HCT116 (cell line): ENCODE data around the gene NCOA1. TPM values are rescaled to one million over a fixed set of nuclear protein-coding genes. Genes with fewer than 3 reads are reported as not detected.

Experiments
- ATAC-seq: fragments of 200-7000 bp; cut with Tn5 transposase; 2 replicates; pipeline ENCODE4 v1.9.1; 2020; ENCODE audit warnings: mild to moderate bottlenecking, moderate library complexity
- BruUV-seq: library from RNA; stranded (reverse); fragments of 400-500 nt; replicated peaks from 2 replicates; lab custom pipeline; 2021; lab: Mats Ljungman, UMichigan
- CTCF ChIA-PET: fragments of 300-600 bp; sonication (Branson Sonifier 250); formaldehyde crosslinking; loops from one replicate; lab custom pipeline; 2021; ENCODE audit warnings: antibody characterized with exemption; lab: Charles Lee
- POLR2A ChIA-PET: fragments of 300-600, 350-600 bp; sonication (Branson Sonifier 250); formaldehyde crosslinking; loops from one replicate; lab custom pipeline; 2021; ENCODE audit warnings: antibody characterized with exemption; lab: Charles Lee
- RAD21 ChIA-PET, 2 experiments: fragments of 300-600 bp; sonication (Branson Sonifier 250); formaldehyde crosslinking; loops; one replicate each; lab custom pipeline; 2023; ENCODE audit warnings: low total read pairs in 2 of 2; ENCODE audit not compliant: uncharacterized antibody in 2 of 2, unreplicated experiment in 2 of 2, low non-redundant PET in 1 of 2; lab: Charles Lee
- DNase-seq: peaks from one replicate; pipeline ENCODE4 v3.0.0-alpha.2; 2010; ENCODE audit warnings: low read depth, low spot score
- H2AFZ ChIP-seq: fragments of 200-600 bp; shearing (Covaris generic), sonication (generic); 2 replicates; pipeline ENCODE4 v1.6.1; 2017; ENCODE audit warnings: low read depth, mixed run types, mixed read lengths, antibody characterized with exemption, low read length; ENCODE audit not compliant: poor library complexity, severe bottlenecking
- H3K27ac ChIP-seq: 2 replicates; pipeline ENCODE4 v1.5.1; 2012; ENCODE audit warnings: low read depth, low read length
- H3K27me3 ChIP-seq: fragments of 200-600 bp; sonication (generic); 2 replicates; pipeline ENCODE4 v1.6.1; 2016; ENCODE audit warnings: mixed run types, low read length, mixed read lengths; ENCODE audit not compliant: insufficient read depth
- H3K36me3 ChIP-seq, 2 experiments: fragments of 200-500 bp in 1 of 2; fragments of 200-600 bp in 1 of 2; sonication (Bioruptor generic) in 1 of 2; sonication (generic) in 1 of 2; 2 replicates each; pipeline versions ENCODE4 v1.5.1 to v1.6.1; 2014 to 2016; ENCODE audit warnings: low read length in 2 of 2, inconsistent platforms in 1 of 2, mixed read lengths in 1 of 2, mixed run types in 1 of 2; ENCODE audit not compliant: insufficient read depth in 2 of 2, control insufficient read depth in 1 of 2
- H3K4me1 ChIP-seq, 2 experiments: fragments of 200-600 bp in 1 of 2; sonication (generic) in 1 of 2; 2 replicates each; pipeline versions ENCODE4 v1.5.1 to v1.6.1; 2012 to 2017; ENCODE audit warnings: low read length in 2 of 2, inconsistent platforms in 1 of 2, mild to moderate bottlenecking in 1 of 2, mixed read lengths in 1 of 2, mixed run types in 1 of 2, moderate library complexity in 1 of 2; ENCODE audit not compliant: insufficient read depth in 2 of 2, control insufficient read depth in 1 of 2
- H3K4me2 ChIP-seq: fragments of 200-600 bp; sonication (generic); 2 replicates; pipeline ENCODE4 v1.6.1; 2017; ENCODE audit warnings: mixed run types, low read length, mixed read lengths
- H3K4me3 ChIP-seq, 2 experiments: fragments of 200-600 bp in 1 of 2; sonication (generic) in 1 of 2; replicated peaks in 1 of 2; 2 replicates each; pipeline ENCODE4 v1.5.1; 2011 to 2016; ENCODE audit warnings: low read length in 2 of 2, control low read depth in 1 of 2, low read depth in 1 of 2, mild to moderate bottlenecking in 1 of 2, mixed read lengths in 1 of 2, mixed run types in 1 of 2
- H3K79me2 ChIP-seq: fragments of 200-600 bp; sonication (generic); 2 replicates; pipeline ENCODE4 v1.6.1; 2017; ENCODE audit warnings: mild to moderate bottlenecking, mixed run types, low read length, moderate library complexity, mixed read lengths; ENCODE audit not compliant: insufficient read depth
- H3K9ac ChIP-seq: fragments of 200-600 bp; sonication (generic); 2 replicates; pipeline ENCODE4 v1.6.1; 2016; ENCODE audit warnings: low read length, mixed read lengths
- H3K9me2 ChIP-seq: fragments of 200-600 bp; sonication (generic), shearing (Covaris generic); 2 replicates; pipeline ENCODE4 v1.6.1; 2017; ENCODE audit warnings: mixed run types, mild to moderate bottlenecking, moderate library complexity; ENCODE audit not compliant: insufficient read depth
- H3K9me3 ChIP-seq, 2 experiments: fragments of 200-500 bp in 1 of 2; fragments of 200-600 bp in 1 of 2; sonication (Bioruptor generic) in 1 of 2; sonication (generic) in 1 of 2; 2 replicates each; pipeline ENCODE4 v1.6.1; 2014 to 2017; ENCODE audit warnings: low read length in 2 of 2, mixed read lengths in 2 of 2, inconsistent platforms in 1 of 2, low read depth in 1 of 2, mild to moderate bottlenecking in 1 of 2, mixed run types in 1 of 2, moderate library complexity in 1 of 2; ENCODE audit not compliant: control insufficient read depth in 1 of 2, insufficient read depth in 1 of 2
- H4K20me1 ChIP-seq: fragments of 200-600 bp; sonication (generic), shearing (Covaris generic); 2 replicates; pipeline ENCODE4 v1.6.1; 2017; ENCODE audit warnings: mixed run types, mild to moderate bottlenecking, moderate library complexity; ENCODE audit not compliant: insufficient read depth
- ATF3 ChIP-seq: IDR thresholded peaks from 2 replicates; pipeline ENCODE4 v1.6.1; 2012
- CBX3 ChIP-seq: IDR thresholded peaks from 2 replicates; pipeline ENCODE4 v1.6.1; 2012; ENCODE audit warnings: low read depth
- EGR1 ChIP-seq: IDR thresholded peaks from 2 replicates; pipeline ENCODE4 v1.6.1; 2012; ENCODE audit warnings: low read depth
- ELF1 ChIP-seq: IDR thresholded peaks from 2 replicates; pipeline ENCODE4 v1.6.1; 2012; ENCODE audit warnings: low read depth, borderline replicate concordance
- EZH2 ChIP-seq: fragments of 200-600 bp; sonication (generic); IDR thresholded peaks from 2 replicates; pipeline ENCODE4 v1.6.1; 2017; ENCODE audit warnings: antibody characterized with exemption, mixed run types
- EZH2phosphoT487 ChIP-seq: fragments of 200-600 bp; IDR thresholded peaks from 2 replicates; pipeline ENCODE4 v1.6.1; 2018; ENCODE audit warnings: antibody characterized with exemption, borderline replicate concordance
- FOSL1 ChIP-seq: IDR thresholded peaks from 2 replicates; pipeline ENCODE4 v1.6.1; 2012; ENCODE audit warnings: low read depth
- JUND ChIP-seq: IDR thresholded peaks from 2 replicates; pipeline ENCODE4 v1.6.1; 2012
- MAX ChIP-seq: IDR thresholded peaks from 2 replicates; pipeline ENCODE4 v1.6.1; 2012
- POLR2A ChIP-seq: IDR thresholded peaks from 2 replicates; pipeline ENCODE4 v1.7.0; 2011; ENCODE audit warnings: borderline replicate concordance; ENCODE audit not compliant: insufficient read depth, insufficient read length; ENCODE audit errors: extremely low read depth
- POLR2AphosphoS5 ChIP-seq: IDR thresholded peaks from 2 replicates; pipeline ENCODE4 v1.6.1; 2011; ENCODE audit warnings: mild to moderate bottlenecking, low read depth, low read length, moderate library complexity
- RAD21 ChIP-seq: IDR thresholded peaks from 2 replicates; pipeline ENCODE4 v1.6.1; 2012; ENCODE audit warnings: low read depth, mild to moderate bottlenecking
- SP1 ChIP-seq: IDR thresholded peaks from 2 replicates; pipeline ENCODE4 v1.6.1; 2012; ENCODE audit warnings: low read depth
- TCF7L2 ChIP-seq: IDR thresholded peaks from 2 replicates; pipeline ENCODE4 v1.7.0; 2011; ENCODE audit warnings: borderline replicate concordance, inconsistent platforms; ENCODE audit not compliant: insufficient read depth, insufficient read length; ENCODE audit errors: extremely low read depth
- YY1 ChIP-seq: IDR thresholded peaks from 2 replicates; pipeline ENCODE4 v1.6.1; 2011; ENCODE audit warnings: low read length, low read depth, moderate library complexity, mild to moderate bottlenecking; ENCODE audit not compliant: insufficient replicate concordance; ENCODE audit errors: extremely low read depth
- ZBTB33 ChIP-seq: IDR thresholded peaks from 2 replicates; pipeline ENCODE4 v1.6.1; 2011; ENCODE audit warnings: mild to moderate bottlenecking, low read length, moderate library complexity; ENCODE audit not compliant: insufficient replicate concordance; ENCODE audit errors: extremely low read depth
- ZFX ChIP-seq: fragments of 450-650 bp; IDR thresholded peaks from 2 replicates; pipeline ENCODE4 v1.6.1; 2017
- ZNF274 ChIP-seq: fragments of 200-500 bp; sonication (Bioruptor generic); IDR thresholded peaks from 2 replicates; pipeline ENCODE4 v1.6.1; 2014; ENCODE audit warnings: mild to moderate bottlenecking, low read depth, low read length, inconsistent platforms
- intact Hi-C: fragments of 100-400 bp; cut with micrococcal nuclease; formaldehyde crosslinking; loops from 2 replicates; pipeline ENCODE4 v1.10.0; 2022
- total RNA-seq: library from RNA; stranded (reverse); gene quantifications from one replicate; pipeline ENCODE4 v1.2.1, GENCODE V29; 2021; ENCODE audit not compliant: unreplicated experiment
- TF ChIP-seq, protein P1 (sequence below): IDR thresholded peaks from 2 replicates; pipeline ENCODE4 v1.6.1; 2012; ENCODE audit warnings: low read depth

NCOA1 gene
- total RNA-seq, 1 experiment from 2014 or later = 10.4 TPM

DNA sequence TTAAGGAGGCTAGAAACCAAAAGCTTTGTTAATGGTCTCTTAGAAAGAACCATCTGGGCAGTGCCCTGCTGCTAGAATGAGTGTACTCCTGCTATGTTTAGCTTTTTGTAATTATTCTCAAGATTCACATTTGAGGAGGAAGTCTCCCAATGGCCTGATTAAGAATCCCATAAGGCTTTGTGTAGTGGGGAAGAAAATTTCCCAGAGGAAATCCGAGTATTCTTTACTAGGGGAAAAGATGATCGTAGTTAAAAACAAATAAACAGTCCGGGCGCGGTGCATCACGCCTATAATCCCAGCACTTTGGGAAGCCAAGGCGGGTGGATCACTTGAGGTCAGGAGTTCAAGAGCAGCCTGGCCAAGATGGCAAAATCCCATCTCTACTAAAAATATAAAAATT, 184.3 kb downstream of the NCOA1 start:
- ChIA-PET RAD21 (no interaction called here), CTCF (no interaction called here), POLR2A (no interaction called here)
- Histone ChIP-seq H3K4me3 (no peak overlapping the region), H3K79me2 (no peaks in the 10 kb centered on the region), H3K9ac (no peak overlapping the region), H3K9me2 (no peaks in the 10 kb centered on the region), H3K9me3 (no peaks in the 10 kb centered on the region), H3K4me1 (no peaks in the 10 kb centered on the region), H3K27me3 (no peaks in the 10 kb centered on the region), H2AFZ (no peak overlapping the region), H4K20me1 (no peaks in the 10 kb centered on the region), H3K27ac (no peak overlapping the region), H3K36me3 (no peaks in the 10 kb centered on the region), H3K4me2 (no peak overlapping the region)
- no peak for DNase-seq
- no TSS peak for BruUV-seq
- TF ChIP-seq EZH2 (no peak), POLR2A (no peak), ATF3 (no peak), RAD21 (no peak), CBX3 (no peak), ZBTB33 (no peak), EGR1 (no peak), TCF7L2 (no peak), ELF1 (no peak), SP1 (no peak), POLR2AphosphoS5 (no peak), FOSL1 (no peak), ZNF274 (no peak), EZH2phosphoT487 (no peak), JUND (no peak), YY1 (no peak), ZFX (no peak), MAX (no peak)
- TF ChIP-seq, protein P1, sequence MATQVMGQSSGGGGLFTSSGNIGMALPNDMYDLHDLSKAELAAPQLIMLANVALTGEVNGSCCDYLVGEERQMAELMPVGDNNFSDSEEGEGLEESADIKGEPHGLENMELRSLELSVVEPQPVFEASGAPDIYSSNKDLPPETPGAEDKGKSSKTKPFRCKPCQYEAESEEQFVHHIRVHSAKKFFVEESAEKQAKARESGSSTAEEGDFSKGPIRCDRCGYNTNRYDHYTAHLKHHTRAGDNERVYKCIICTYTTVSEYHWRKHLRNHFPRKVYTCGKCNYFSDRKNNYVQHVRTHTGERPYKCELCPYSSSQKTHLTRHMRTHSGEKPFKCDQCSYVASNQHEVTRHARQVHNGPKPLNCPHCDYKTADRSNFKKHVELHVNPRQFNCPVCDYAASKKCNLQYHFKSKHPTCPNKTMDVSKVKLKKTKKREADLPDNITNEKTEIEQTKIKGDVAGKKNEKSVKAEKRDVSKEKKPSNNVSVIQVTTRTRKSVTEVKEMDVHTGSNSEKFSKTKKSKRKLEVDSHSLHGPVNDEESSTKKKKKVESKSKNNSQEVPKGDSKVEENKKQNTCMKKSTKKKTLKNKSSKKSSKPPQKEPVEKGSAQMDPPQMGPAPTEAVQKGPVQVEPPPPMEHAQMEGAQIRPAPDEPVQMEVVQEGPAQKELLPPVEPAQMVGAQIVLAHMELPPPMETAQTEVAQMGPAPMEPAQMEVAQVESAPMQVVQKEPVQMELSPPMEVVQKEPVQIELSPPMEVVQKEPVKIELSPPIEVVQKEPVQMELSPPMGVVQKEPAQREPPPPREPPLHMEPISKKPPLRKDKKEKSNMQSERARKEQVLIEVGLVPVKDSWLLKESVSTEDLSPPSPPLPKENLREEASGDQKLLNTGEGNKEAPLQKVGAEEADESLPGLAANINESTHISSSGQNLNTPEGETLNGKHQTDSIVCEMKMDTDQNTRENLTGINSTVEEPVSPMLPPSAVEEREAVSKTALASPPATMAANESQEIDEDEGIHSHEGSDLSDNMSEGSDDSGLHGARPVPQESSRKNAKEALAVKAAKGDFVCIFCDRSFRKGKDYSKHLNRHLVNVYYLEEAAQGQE = no peak
- no peak for ATAC-seq
- intact Hi-C loops = no loop called here
